GM23248 (cell line): ENCODE data around the gene C3orf70. TPM values are rescaled to one million over a fixed set of nuclear protein-coding genes. Genes with fewer than 3 reads are reported as not detected.
A peak's percentile ranks its signal among the peaks of the same experiment; 100 is the strongest.

Experiments
- DNase-seq: peaks from one replicate; pipeline ENCODE4 v3.0.0-alpha.2; 2015
- H2AFZ ChIP-seq: fragments of 200-600 bp; sonication (generic); 2 replicates; pipeline ENCODE4 v1.6.1; 2016; ENCODE audit warnings: antibody characterized with exemption
- H3F3A ChIP-seq: fragments of 200-600 bp; sonication (generic); 2 replicates; pipeline ENCODE4 v1.6.1; 2016; ENCODE audit warnings: mild to moderate bottlenecking, antibody characterized with exemption, mixed run types; ENCODE audit not compliant: insufficient read depth
- H3K27ac ChIP-seq: fragments of 200-600 bp; sonication (generic); 2 replicates; pipeline ENCODE4 v1.5.1; 2016; ENCODE audit warnings: mild to moderate bottlenecking
- H3K27me3 ChIP-seq: fragments of 200-600 bp; sonication (generic); replicated peaks from 2 replicates; pipeline ENCODE4 v1.6.1; 2016; ENCODE audit warnings: mild to moderate bottlenecking; ENCODE audit not compliant: insufficient read depth
- H3K36me3 ChIP-seq: fragments of 200-600 bp; sonication (generic); 2 replicates; pipeline ENCODE4 v1.6.1; 2016; ENCODE audit warnings: low read depth, mild to moderate bottlenecking
- H3K4me1 ChIP-seq: fragments of 200-600 bp; sonication (generic); 2 replicates; pipeline ENCODE4 v1.6.1; 2016; ENCODE audit warnings: mild to moderate bottlenecking; ENCODE audit not compliant: insufficient read depth
- H3K4me2 ChIP-seq: fragments of 200-600 bp; sonication (generic); one replicate; pipeline ENCODE4 v1.6.1; 2016; ENCODE audit warnings: mild to moderate bottlenecking; ENCODE audit not compliant: unreplicated experiment
- H3K4me3 ChIP-seq: fragments of 200-600 bp; sonication (generic); 2 replicates; pipeline ENCODE4 v1.5.1; 2016; ENCODE audit warnings: mild to moderate bottlenecking
- H3K79me2 ChIP-seq: fragments of 200-600 bp; sonication (generic); 2 replicates; pipeline ENCODE4 v1.6.1; 2016; ENCODE audit warnings: mild to moderate bottlenecking; ENCODE audit not compliant: insufficient read depth
- H3K9ac ChIP-seq: fragments of 200-600 bp; sonication (generic); 2 replicates; pipeline ENCODE4 v1.6.1; 2016; ENCODE audit warnings: mild to moderate bottlenecking
- H3K9me2 ChIP-seq: fragments of 200-600 bp; sonication (generic); 2 replicates; pipeline ENCODE4 v1.6.1; 2016; ENCODE audit warnings: mixed run types, mild to moderate bottlenecking, moderate library complexity; ENCODE audit not compliant: insufficient read depth
- H3K9me3 ChIP-seq: fragments of 200-600 bp; sonication (generic); one replicate; pipeline ENCODE4 v1.6.1; 2017; ENCODE audit warnings: low read depth
- H4K20me1 ChIP-seq: fragments of 200-600 bp; sonication (generic); 2 replicates; pipeline ENCODE4 v1.6.0; 2016; ENCODE audit not compliant: insufficient read depth
- EZH2 ChIP-seq: fragments of 200-600 bp; sonication (generic); IDR thresholded peaks from 2 replicates; pipeline ENCODE4 v1.6.1; 2018; ENCODE audit warnings: antibody characterized with exemption, mild to moderate bottlenecking; ENCODE audit not compliant: insufficient read depth, poor library complexity, severe bottlenecking
- EZH2phosphoT487 ChIP-seq: fragments of 200-600 bp; sonication (generic); IDR thresholded peaks from 2 replicates; pipeline ENCODE4 v1.6.1; 2018; ENCODE audit warnings: antibody characterized with exemption, moderate library complexity, mild to moderate bottlenecking, low read depth; ENCODE audit not compliant: insufficient read depth
- WGBS, 2 experiments: methylation state at CpG; one replicate each; pipeline ENCODE4 v1.1.6; 2015 to 2017; ENCODE audit warnings: low lambda C conversion rate in 2 of 2, low coverage in 1 of 2; ENCODE audit errors: missing lambda C conversion rate in 2 of 2; 5-methylcytosine and 5-hydroxymethylcytosine counted together
- in situ Hi-C: fragments of 300-500 bp; cut with MboI; formaldehyde crosslinking; loops from 2 replicates; pipeline ENCODE4 v1.15.0; 2020
- polyA plus RNA-seq: library from polyadenylated mRNA; unstranded; fragments of >200 nt; fragmentation: Nextera tagmentation; extraction: Ambion mirVana; gene quantifications from 2 replicates; pipeline ENCODE4 v1.2.1, GENCODE V29; 2016
- total RNA-seq: library from RNA; depleted of rRNA; stranded (reverse); fragments of >200 nt; shearing (Covaris generic); gene quantifications from 2 replicates; pipeline ENCODE4 v1.2.3, GENCODE V29; 2014

The C3orf70 gene
- total and polyA plus RNA-seq, 2 experiments from 2014 or later, result not detected

GRCh38 chr3:185175370-185175987 lies 22.6 kb upstream of the C3orf70 start:
- H3K9me2 ChIP-seq, result no peaks in the 10 kb centered on the region
- H2AFZ ChIP-seq, result peak overlapping the region; percentile 71
- peaks cover 19% of the 10 kb centered on the region for H3K27me3 ChIP-seq
- no peaks in the 10 kb centered on the region for H3K4me1 ChIP-seq
- TF ChIP-seq EZH2phosphoT487, result no peak
- H3K9ac ChIP-seq, result no peak overlapping the region
- no peak overlapping the region for H3K4me3 ChIP-seq
- no peaks in the 10 kb centered on the region for H3K36me3 ChIP-seq
- no peaks in the 10 kb centered on the region for H4K20me1 ChIP-seq
- WGBS, 2 experiments, result 52 to 62% methylated on average over 10 to 15 of the region's 15 CpGs
- H3K27ac ChIP-seq, result no peak overlapping the region
- H3F3A ChIP-seq, result no peaks in the 10 kb centered on the region
- H3K9me3 ChIP-seq, result no peaks in the 10 kb centered on the region
- H3K79me2 ChIP-seq, result no peaks in the 10 kb centered on the region
- in situ Hi-C loops, result no loop called here
- H3K4me2 ChIP-seq, result no peak overlapping the region
- no peak for DNase-seq

- TF ChIP-seq EZH2phosphoT487 (no peak), EZH2 (no peak)
- Histone ChIP-seq H3K4me3 (no peak overlapping the region), H3K27ac (no peak overlapping the region), H3K4me1 (no peaks in the 10 kb centered on the region), H3K79me2 (no peaks in the 10 kb centered on the region), H3K9me2 (no peaks in the 10 kb centered on the region), H2AFZ (no peak overlapping the region), H3K9me3 (no peaks in the 10 kb centered on the region), H3K9ac (no peak overlapping the region), H3K27me3 (0 out of 2 replicates have a peak, but pooled peaks cover under 1% of the 10 kb centered on the region), H3K36me3 (no peaks in the 10 kb centered on the region), H4K20me1 (no peaks in the 10 kb centered on the region), H3K4me2 (no peak overlapping the region), H3F3A (no peaks in the 10 kb centered on the region)
- 71 to 78% methylated on average over 11 of the region's 11 CpGs for WGBS, 2 experiments
- no peak for DNase-seq
- in situ Hi-C loops, result no loop called here
Observed at GRCh38 chr3:185172086-185173049, 19.5 kb upstream of the C3orf70 start.

- no peaks in the 10 kb centered on the region for H3K79me2 ChIP-seq
- H3K4me1 ChIP-seq, result no peaks in the 10 kb centered on the region
- H3K4me2 ChIP-seq, result no peak overlapping the region
- no peaks in the 10 kb centered on the region for H3K36me3 ChIP-seq
- H3K9ac ChIP-seq, result no peak overlapping the region
- WGBS, 2 experiments, result 38 to 43% methylated on average over 6 of the region's 6 CpGs
- H3K9me2 ChIP-seq, result no peaks in the 10 kb centered on the region
- H3K27me3 ChIP-seq, result 0 out of 2 replicates have a peak, but pooled peaks cover 8% of the 10 kb centered on the region
- no peak overlapping the region for H2AFZ ChIP-seq
- no peak for DNase-seq
- H3K4me3 ChIP-seq, result no peak overlapping the region
- no peaks in the 10 kb centered on the region for H4K20me1 ChIP-seq
- no peaks in the 10 kb centered on the region for H3K9me3 ChIP-seq
- in situ Hi-C loops, result no loop called here
- no peaks in the 10 kb centered on the region for H3F3A ChIP-seq
- H3K27ac ChIP-seq, result no peak overlapping the region
- TF ChIP-seq EZH2phosphoT487, result no peak
- no peak for TF ChIP-seq EZH2
Observed at GRCh38 chr3:185164428-185165217, 11.8 kb upstream of the C3orf70 start.

- H3K9ac ChIP-seq, result no peak overlapping the region
- no peak overlapping the region for H3K4me3 ChIP-seq
- TF ChIP-seq EZH2 (no peak), EZH2phosphoT487 (no peak)
- no peaks in the 10 kb centered on the region for H3K9me2 ChIP-seq
- H4K20me1 ChIP-seq, result no peaks in the 10 kb centered on the region
- in situ Hi-C loops, result no loop called here
- no peaks in the 10 kb centered on the region for H3K79me2 ChIP-seq
- H2AFZ ChIP-seq, result no peak overlapping the region
- no peaks in the 10 kb centered on the region for H3K4me1 ChIP-seq
- H3K27me3 ChIP-seq, result peaks cover 20% of the 10 kb centered on the region
- H3K36me3 ChIP-seq, result no peaks in the 10 kb centered on the region
- no peak overlapping the region for H3K4me2 ChIP-seq
- H3F3A ChIP-seq, result no peaks in the 10 kb centered on the region
- no peak overlapping the region for H3K27ac ChIP-seq
- DNase-seq, result no peak
- no peaks in the 10 kb centered on the region for H3K9me3 ChIP-seq
- WGBS, 2 experiments, result 67 to 69% methylated on average over 8 of the region's 8 CpGs
Observed at GRCh38 chr3:185162634-185163033, 9.8 kb upstream of the C3orf70 start.
